ENCODE measurements around the gene ANKRD11. TPM values are rescaled to one million over a fixed set of nuclear protein-coding genes. Genes with fewer than 3 reads are reported as not detected.

Gene ANKRD11
- total and polyA plus RNA-seq, 8 donors = 43.9 to 74.0 (median 46.2) TPM

- Histone ChIP-seq H3K27ac (no peak overlapping the region), H3K4me3 (no peak overlapping the region), H3K36me3 (peaks cover 0 to 18% (median 0%) of the 10 kb centered on the region in 3 donors), H3K9me3 (no peaks in the 10 kb centered on the region), H3K27me3 (no peaks in the 10 kb centered on the region), H3K4me1 (no peaks in the 10 kb centered on the region)
- DNase-seq (peak in 1 of 6 donors; percentile 27), ATAC-seq (no peak), FAIRE-seq (no peak)
- 83% methylated on average over 13 of the region's 13 CpGs for WGBS, 2 donors
- TF ChIP-seq, protein P1, sequence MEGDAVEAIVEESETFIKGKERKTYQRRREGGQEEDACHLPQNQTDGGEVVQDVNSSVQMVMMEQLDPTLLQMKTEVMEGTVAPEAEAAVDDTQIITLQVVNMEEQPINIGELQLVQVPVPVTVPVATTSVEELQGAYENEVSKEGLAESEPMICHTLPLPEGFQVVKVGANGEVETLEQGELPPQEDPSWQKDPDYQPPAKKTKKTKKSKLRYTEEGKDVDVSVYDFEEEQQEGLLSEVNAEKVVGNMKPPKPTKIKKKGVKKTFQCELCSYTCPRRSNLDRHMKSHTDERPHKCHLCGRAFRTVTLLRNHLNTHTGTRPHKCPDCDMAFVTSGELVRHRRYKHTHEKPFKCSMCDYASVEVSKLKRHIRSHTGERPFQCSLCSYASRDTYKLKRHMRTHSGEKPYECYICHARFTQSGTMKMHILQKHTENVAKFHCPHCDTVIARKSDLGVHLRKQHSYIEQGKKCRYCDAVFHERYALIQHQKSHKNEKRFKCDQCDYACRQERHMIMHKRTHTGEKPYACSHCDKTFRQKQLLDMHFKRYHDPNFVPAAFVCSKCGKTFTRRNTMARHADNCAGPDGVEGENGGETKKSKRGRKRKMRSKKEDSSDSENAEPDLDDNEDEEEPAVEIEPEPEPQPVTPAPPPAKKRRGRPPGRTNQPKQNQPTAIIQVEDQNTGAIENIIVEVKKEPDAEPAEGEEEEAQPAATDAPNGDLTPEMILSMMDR (IDR thresholded peaks at IDR 0.05) = no peak
- intact Hi-C loops (cut with DNase I) = no loop called here
Measured at GRCh38 chr16:89291776-89292175, 198.6 kb downstream of the ANKRD11 start.

- no peak overlapping the region for H3K4me3 ChIP-seq
- no peak for ATAC-seq
- no peaks in the 10 kb centered on the region for H3K9me3 ChIP-seq
- WGBS, 2 donors = 66 to 77% methylated on average over 9 of the region's 9 CpGs
- TF ChIP-seq, protein P1 (IDR thresholded peaks at IDR 0.05) = no peak
- intact Hi-C loops (cut with DNase I) = no loop called here
- H3K36me3 ChIP-seq = peaks cover 0 to 22% (median under 1%) of the 10 kb centered on the region in 3 donors
- no peak overlapping the region for H3K27ac ChIP-seq
- DNase-seq = peak in 1 of 6 donors; percentile 20
- FAIRE-seq = no peak
- no peaks in the 10 kb centered on the region for H3K4me1 ChIP-seq
- no peaks in the 10 kb centered on the region for H3K27me3 ChIP-seq
Measured at GRCh38 chr16:89291363-89291762, 199.0 kb downstream of the ANKRD11 start.

DNA sequence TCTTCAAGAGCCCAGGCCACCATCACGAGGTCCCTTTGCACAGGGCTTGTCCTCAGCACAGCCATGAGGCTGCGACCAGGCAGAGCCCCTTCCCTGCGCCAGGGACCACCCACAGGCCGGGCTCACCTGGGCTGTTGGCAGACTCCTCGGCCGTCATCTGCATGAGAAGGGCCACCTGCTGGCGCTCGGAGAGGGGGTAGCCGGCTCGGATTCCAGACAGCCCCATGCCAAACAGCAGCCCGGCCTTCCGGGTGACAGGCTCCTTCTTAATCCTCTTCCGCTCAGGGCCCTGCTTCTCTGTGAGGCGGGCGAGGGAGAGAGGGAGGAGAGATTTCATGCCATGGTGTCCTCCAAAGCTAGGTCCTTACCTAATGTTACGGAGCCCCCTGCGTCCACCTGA is 199.5 kb downstream of the ANKRD11 start:
- WGBS, 2 donors = 69 to 70% methylated on average over 17 of the region's 17 CpGs
- Histone ChIP-seq H3K27me3 (no peaks in the 10 kb centered on the region), H3K4me3 (no peak overlapping the region), H3K9me3 (no peaks in the 10 kb centered on the region), H3K4me1 (no peaks in the 10 kb centered on the region), H3K27ac (no peak overlapping the region), H3K36me3 (peaks cover 0 to 25% (median 6%) of the 10 kb centered on the region in 3 donors)
- no peak for ATAC-seq
- peak in 1 of 6 donors; percentile 67 for DNase-seq
- TF ChIP-seq, protein P1 (IDR thresholded peaks at IDR 0.05) = no peak
- FAIRE-seq = no peak
- intact Hi-C loops (cut with DNase I) = no loop called here

DNA sequence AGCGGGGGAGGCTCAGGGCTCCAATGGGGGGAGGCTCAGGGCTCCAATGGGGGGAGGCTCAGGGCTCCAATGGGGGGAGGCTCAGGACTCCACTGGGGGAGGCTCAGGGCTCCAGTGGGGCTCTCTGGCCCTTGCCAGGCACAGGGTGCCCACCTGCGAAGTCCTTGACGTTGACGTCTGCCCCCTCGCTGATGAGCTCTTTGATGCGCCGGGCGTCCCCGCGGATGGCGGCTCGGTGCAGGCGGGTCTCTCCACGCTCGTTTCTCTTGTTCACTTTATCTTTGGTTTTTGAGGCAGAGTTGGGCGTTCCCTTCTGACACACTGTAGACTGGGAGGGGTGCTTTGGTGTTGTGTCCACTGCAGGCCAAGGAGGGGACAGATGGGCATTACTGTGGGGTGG is 199.9 kb downstream of the ANKRD11 start:
- no peak for ATAC-seq
- Histone ChIP-seq H3K36me3 (peaks cover 0 to 29% (median 10%) of the 10 kb centered on the region in 3 donors), H3K9me3 (no peaks in the 10 kb centered on the region), H3K4me1 (no peaks in the 10 kb centered on the region), H3K27me3 (no peaks in the 10 kb centered on the region), H3K4me3 (no peak overlapping the region), H3K27ac (no peak overlapping the region)
- TF ChIP-seq, protein P1 (IDR thresholded peaks at IDR 0.05) = no peak
- WGBS, 2 donors = 90 to 96% methylated on average over 16 of the region's 16 CpGs
- DNase-seq = peak in 1 of 6 donors; percentile 70
- intact Hi-C loops (cut with DNase I) = no loop called here
- no peak for FAIRE-seq

All from pancreas (tissue), 10 donors.